Measurements from ENCODE around the gene TBC1D7. TPM values are rescaled to one million over a fixed set of nuclear protein-coding genes. Genes with fewer than 3 reads are reported as not detected.

TBC1D7 gene
- total and polyA plus RNA-seq, 2 of the 4 experiments (the other 2 are of a cell fraction) = 14.3 to 22.6 TPM

- dilution Hi-C loops (cut with HindIII; ENCODE audit: low sequenced_read_pairs, unreplicated experiment) (no loop called here), intact Hi-C loops (cut with micrococcal nuclease) (no loop called here), in situ Hi-C loops (cut with MboI; ENCODE audit: low sequenced_read_pairs) (no loop called here)
- no peak overlapping the region for H4K8ac ChIP-seq (ENCODE audit: low read depth in 2 of 2, low read length in 2 of 2)
- no peak overlapping the region for H3K27ac ChIP-seq (ENCODE audit: insufficient read depth, low read length)
- H3K14ac ChIP-seq (replicated peaks; ENCODE audit: low read depth, low read length) = no peak overlapping the region
- no peak overlapping the region for H2AK5ac ChIP-seq (ENCODE audit: low read depth, low read length)
- no peak overlapping the region for H4K5ac ChIP-seq (ENCODE audit: low read depth, low read length)
- H3K79me1 ChIP-seq (ENCODE audit: low read depth in 1 of 2, low read length in 2 of 2) = no peaks in the 10 kb centered on the region
- no peak overlapping the region for H3K4me2 ChIP-seq (ENCODE audit: low read depth, low read length)
- DNase-seq (no peak), ATAC-seq (ENCODE audit: low read depth) (no peak)
- H3K23ac ChIP-seq (ENCODE audit: low read depth, low read length) = no peak overlapping the region
- ChIA-PET CTCF (interaction anchor here (1.6 kb wide), 1 partner anchor 8 kb away, joined by 3 read pairs; no protein-coding TSS in a partner anchor), POLR2A (ENCODE audit: unreplicated experiment) (no interaction called here)
- no peak overlapping the region for H2AK9ac ChIP-seq (replicated peaks; ENCODE audit: low read depth, low read length, poor library complexity)
- H3K4me3 ChIP-seq (ENCODE audit: insufficient read depth, low read depth, low read length) = no peak overlapping the region
- no peaks in the 10 kb centered on the region for H3K27me3 ChIP-seq (ENCODE audit: control insufficient read depth, insufficient read depth, low read length)
- H3K9ac ChIP-seq (ENCODE audit: low read depth, low read length) = no peak overlapping the region
- H3K18ac ChIP-seq (ENCODE audit: low read depth, low read length) = no peak overlapping the region
- no TSS peak for BruUV-seq (replicated peaks)
- no peak overlapping the region for H2BK20ac ChIP-seq (ENCODE audit: low read depth, low read length)
- no CpG with 5 or more reads among the region's 2 CpGs for WGBS, 2 experiments (ENCODE audit: extremely low coverage in 2 of 2, insufficient read length in 1 of 2)
- no peak overlapping the region for H2BK120ac ChIP-seq (ENCODE audit: low read depth, low read length)
- no peak overlapping the region for H3K56ac ChIP-seq (ENCODE audit: extremely low read depth, insufficient read depth, low read length)
- no peaks in the 10 kb centered on the region for H4K20me1 ChIP-seq (ENCODE audit: insufficient read depth, low read length)
- TF ChIP-seq MAZ (IDR thresholded peaks at IDR 0.05; ENCODE audit: borderline replicate concordance, low read depth, low read length) = no peak
- TF ChIP-seq FOS (IDR thresholded peaks at IDR 0.05; ENCODE audit: low read depth, low read length) = no peak
- no peak for TF ChIP-seq MXI1 (IDR thresholded peaks at IDR 0.05; ENCODE audit: borderline replicate concordance, low read depth, low read length)
- TF ChIP-seq CEBPB (IDR thresholded peaks at IDR 0.05; ENCODE audit: low read depth, low read length) = no peak
- TF ChIP-seq RFX5 (IDR thresholded peaks at IDR 0.05; ENCODE audit: low read depth, low read length) = no peak
- H3K36me3 ChIP-seq (ENCODE audit: control insufficient read depth, insufficient read depth, low read length) = peaks cover 19% of the 10 kb centered on the region
- no peak overlapping the region for H2BK5ac ChIP-seq (ENCODE audit: low read depth, low read length, poor library complexity, severe bottlenecking)
- H3K4me1 ChIP-seq (ENCODE audit: control insufficient read depth, insufficient read depth, low read length) = no peaks in the 10 kb centered on the region
- H3K4ac ChIP-seq (ENCODE audit: low read depth, low read length) = no peak overlapping the region
- H2AFZ ChIP-seq (replicated peaks; ENCODE audit: low read length, poor library complexity) = no peak overlapping the region
- H3K9me3 ChIP-seq (ENCODE audit: control insufficient read depth, insufficient read depth, low read length) = peaks cover 4% of the 10 kb centered on the region; the same call in 1 of the 2 replicates
- no peak overlapping the region for H2BK15ac ChIP-seq (ENCODE audit: low read depth, low read length)
- H4K91ac ChIP-seq (ENCODE audit: insufficient read depth, low read depth, low read length) = no peak overlapping the region
- peaks cover 3% of the 10 kb centered on the region; the same call in 1 of the 2 replicates for H3K9me1 ChIP-seq (ENCODE audit: insufficient read depth, low read length)
Observed at GRCh38 chr6:13290335-13290734, 38.0 kb downstream of the TBC1D7 start.
